B cell (primary cell): ENCODE data around the gene GRIP1.

Experiments
- EZH2 ChIP-seq: IDR thresholded peaks from 2 replicates; pipeline ENCODE4 v1.6.1; 2012; ENCODE audit warnings: borderline replicate concordance, low read depth, mild to moderate bottlenecking, moderate library complexity, low read length; ENCODE audit not compliant: insufficient read depth, poor library complexity, severe bottlenecking
- TF ChIP-seq, protein P1 (sequence below): fragments of 200-600 bp; IDR thresholded peaks from one replicate; pipeline ENCODE4 v1.8.0; 2022; ENCODE audit warnings: antibody characterized with exemption, mild to moderate bottlenecking

GRCh38 chr12:66354291-66354690 lies 324.6 kb downstream of the GRIP1 start:
- TF ChIP-seq, protein P1, sequence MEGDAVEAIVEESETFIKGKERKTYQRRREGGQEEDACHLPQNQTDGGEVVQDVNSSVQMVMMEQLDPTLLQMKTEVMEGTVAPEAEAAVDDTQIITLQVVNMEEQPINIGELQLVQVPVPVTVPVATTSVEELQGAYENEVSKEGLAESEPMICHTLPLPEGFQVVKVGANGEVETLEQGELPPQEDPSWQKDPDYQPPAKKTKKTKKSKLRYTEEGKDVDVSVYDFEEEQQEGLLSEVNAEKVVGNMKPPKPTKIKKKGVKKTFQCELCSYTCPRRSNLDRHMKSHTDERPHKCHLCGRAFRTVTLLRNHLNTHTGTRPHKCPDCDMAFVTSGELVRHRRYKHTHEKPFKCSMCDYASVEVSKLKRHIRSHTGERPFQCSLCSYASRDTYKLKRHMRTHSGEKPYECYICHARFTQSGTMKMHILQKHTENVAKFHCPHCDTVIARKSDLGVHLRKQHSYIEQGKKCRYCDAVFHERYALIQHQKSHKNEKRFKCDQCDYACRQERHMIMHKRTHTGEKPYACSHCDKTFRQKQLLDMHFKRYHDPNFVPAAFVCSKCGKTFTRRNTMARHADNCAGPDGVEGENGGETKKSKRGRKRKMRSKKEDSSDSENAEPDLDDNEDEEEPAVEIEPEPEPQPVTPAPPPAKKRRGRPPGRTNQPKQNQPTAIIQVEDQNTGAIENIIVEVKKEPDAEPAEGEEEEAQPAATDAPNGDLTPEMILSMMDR, result no peak
- TF ChIP-seq EZH2, result no peak
